HepG2 (cell line): ENCODE results near the gene MAPK1.

Experiments used
- CTCF ChIP-seq: sonication (generic); formaldehyde crosslinking; IDR thresholded peaks from 2 replicates; pipeline ENCODE4 v1.5.0; 2020; ENCODE audit warnings: mild to moderate bottlenecking, missing genetic modification reagents, moderate library complexity
- GPBP1L1 ChIP-seq: sonication (generic); formaldehyde crosslinking; IDR thresholded peaks from 2 replicates; pipeline ENCODE4 v1.5.0; 2020; ENCODE audit warnings: mild to moderate bottlenecking, missing genetic modification reagents

GRCh38 chr22:21712751-21713427 is 154.6 kb downstream of the MAPK1 start:
- no peak for TF ChIP-seq GPBP1L1 (CRISPR knock-in tag)
- peak; percentile 85 for TF ChIP-seq CTCF
